Measurements from ENCODE around the gene SYNJ2. TPM values are rescaled to one million over a fixed set of nuclear protein-coding genes. Genes with fewer than 3 reads are reported as not detected.
A peak's percentile ranks its signal among the peaks of the same experiment; 100 is the strongest.
"Not testable (repeated sequence)": the region's sequence is repeated elsewhere in the genome, so short reads cannot be mapped to it uniquely, and the experiment has no call there.

The SYNJ2 gene
- total RNA-seq, 4 donors from 2014 or later = 6.6 to 15.6 (median 9.8) TPM

DNA sequence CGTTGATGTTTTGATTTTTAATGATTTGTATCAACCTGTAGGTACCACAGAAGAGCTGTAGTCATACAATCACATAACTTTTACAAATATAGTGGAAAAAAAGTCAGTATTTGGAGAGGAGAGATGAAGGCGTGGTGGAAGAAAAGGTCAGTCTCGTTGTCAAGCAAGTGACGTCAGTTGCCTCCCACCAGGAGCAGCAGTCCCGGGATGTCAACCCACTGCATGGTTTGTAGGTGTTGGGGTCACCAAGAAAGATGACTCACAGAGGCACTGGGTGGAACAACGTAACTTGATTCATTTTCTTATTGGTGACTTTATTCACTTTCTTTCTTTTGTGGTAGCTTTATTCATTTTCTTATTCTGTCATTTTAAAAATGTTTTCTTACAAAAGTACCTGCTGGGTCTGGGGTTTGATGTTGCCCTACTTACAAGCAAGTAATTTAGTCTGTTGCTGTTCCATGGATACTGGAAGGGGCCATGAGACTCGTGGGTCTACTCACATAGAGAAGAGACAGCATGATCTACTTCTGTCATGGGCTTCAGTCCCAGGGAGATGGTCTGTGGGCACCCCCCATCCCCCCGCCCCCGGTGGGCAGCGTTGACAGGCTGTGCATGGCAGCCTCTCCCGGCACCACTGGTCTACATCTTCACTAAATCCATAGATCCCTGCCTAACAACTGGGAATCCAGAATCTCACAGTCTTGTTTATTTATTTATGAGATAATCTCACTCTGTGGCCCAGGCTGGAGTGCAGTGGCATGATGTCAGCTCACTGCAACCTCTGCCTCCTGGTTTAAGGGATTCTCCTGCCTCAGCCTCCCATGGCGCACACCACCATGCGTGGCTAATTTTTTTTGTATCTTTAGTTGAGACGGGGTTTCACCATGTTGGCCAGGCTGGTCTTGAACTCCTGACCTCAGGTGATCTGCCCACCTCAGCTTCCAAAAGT lies 36.4 kb upstream of the SYNJ2 start:
- peaks cover 0 to 6% (median 0%) of the 10 kb centered on the region in 3 donors for H3K9me3 ChIP-seq
- H3K4me3 ChIP-seq = no peak overlapping the region
- TF ChIP-seq, protein P1, sequence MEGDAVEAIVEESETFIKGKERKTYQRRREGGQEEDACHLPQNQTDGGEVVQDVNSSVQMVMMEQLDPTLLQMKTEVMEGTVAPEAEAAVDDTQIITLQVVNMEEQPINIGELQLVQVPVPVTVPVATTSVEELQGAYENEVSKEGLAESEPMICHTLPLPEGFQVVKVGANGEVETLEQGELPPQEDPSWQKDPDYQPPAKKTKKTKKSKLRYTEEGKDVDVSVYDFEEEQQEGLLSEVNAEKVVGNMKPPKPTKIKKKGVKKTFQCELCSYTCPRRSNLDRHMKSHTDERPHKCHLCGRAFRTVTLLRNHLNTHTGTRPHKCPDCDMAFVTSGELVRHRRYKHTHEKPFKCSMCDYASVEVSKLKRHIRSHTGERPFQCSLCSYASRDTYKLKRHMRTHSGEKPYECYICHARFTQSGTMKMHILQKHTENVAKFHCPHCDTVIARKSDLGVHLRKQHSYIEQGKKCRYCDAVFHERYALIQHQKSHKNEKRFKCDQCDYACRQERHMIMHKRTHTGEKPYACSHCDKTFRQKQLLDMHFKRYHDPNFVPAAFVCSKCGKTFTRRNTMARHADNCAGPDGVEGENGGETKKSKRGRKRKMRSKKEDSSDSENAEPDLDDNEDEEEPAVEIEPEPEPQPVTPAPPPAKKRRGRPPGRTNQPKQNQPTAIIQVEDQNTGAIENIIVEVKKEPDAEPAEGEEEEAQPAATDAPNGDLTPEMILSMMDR (IDR thresholded peaks at IDR 0.05) = no peak
- TF ChIP-seq POLR2A (IDR thresholded peaks at IDR 0.05) = no peak
- no peak overlapping the region for H3K27ac ChIP-seq
- no peaks in the 10 kb centered on the region for H3K4me1 ChIP-seq
- DNase-seq = no peak
- intact Hi-C loops (cut with DNase I) = no loop called here
- WGBS, 2 donors = 78 to 90% methylated on average over 10 to 13 of the region's 14 CpGs
- H3K27me3 ChIP-seq = no peaks in the 10 kb centered on the region
- H3K36me3 ChIP-seq = peaks cover 10 to 61% (median 20%) of the 10 kb centered on the region in 3 donors

DNA sequence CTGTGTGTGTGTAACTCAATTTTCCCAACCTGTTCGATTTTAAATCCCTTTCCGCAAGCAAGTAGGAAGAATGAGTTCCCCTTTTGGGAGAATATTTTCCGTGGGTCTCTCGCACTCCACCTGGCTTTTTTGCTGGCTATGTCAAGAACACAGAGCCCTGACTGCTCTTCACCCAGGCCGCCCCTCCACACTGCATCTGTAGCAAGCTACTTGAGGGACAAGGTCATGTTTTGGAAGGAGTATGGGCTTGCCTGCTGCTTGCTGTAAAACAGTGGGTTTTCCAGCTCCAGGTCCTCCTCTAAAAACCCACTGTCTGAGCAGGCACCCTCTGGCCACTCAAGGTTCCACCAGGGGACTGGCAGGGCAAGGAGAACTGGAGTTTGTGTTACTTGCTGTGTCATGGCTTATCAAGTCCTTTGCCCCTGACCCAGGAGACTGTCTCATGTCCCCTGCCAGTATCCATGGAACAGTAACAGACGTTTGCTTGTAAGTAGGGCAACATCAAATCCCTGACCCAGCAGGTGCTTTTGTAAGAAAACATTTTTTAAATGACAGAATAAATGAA lies 35.5 kb upstream of the SYNJ2 start:
- TF ChIP-seq, protein P1 (IDR thresholded peaks at IDR 0.05) = no peak
- no peak for TF ChIP-seq POLR2A (IDR thresholded peaks at IDR 0.05)
- Histone ChIP-seq H3K27ac (no peak overlapping the region), H3K36me3 (peaks cover 10 to 52% (median 20%) of the 10 kb centered on the region in 3 donors), H3K27me3 (no peaks in the 10 kb centered on the region), H3K9me3 (peaks cover 0 to 6% (median 0%) of the 10 kb centered on the region in 3 donors), H3K4me1 (no peaks in the 10 kb centered on the region), H3K4me3 (no peak overlapping the region)
- DNase-seq = no peak
- intact Hi-C loops (cut with DNase I) = no loop called here
- 92 to 100% methylated on average over 6 of the region's 6 CpGs for WGBS, 2 donors

DNA sequence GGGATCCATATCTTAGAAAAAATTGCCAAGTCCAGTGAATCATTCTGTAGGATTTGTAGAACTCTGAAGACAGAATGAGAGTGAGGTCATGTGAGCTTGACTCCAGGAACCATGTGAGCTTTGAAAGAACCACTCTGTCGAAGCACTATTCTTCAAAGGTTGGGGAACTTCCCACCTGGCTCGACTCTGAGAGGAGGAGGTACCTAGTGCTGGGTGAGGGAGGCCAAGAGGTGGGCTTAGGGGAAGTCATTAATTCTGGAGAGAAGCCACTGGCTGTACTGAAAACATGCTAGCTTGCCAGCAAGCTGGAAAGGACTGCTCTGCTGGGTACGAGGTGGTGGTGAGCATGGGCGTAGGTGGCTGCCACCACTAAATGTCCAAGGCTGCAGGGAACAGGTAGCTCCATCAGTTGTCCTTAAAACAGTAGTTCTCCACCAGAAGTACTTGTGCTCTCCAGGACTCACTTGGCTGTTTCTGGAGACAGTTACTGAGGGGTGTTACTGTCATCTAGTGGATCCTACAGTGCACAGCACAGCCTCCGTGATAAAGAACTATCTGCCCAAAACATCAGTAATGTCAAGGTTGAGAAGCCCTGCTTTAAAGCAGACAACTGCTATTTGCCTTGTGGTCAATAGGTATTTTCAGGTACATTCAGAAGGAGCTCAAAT lies 34.7 kb upstream of the SYNJ2 start:
- DNase-seq = no peak
- WGBS, 2 donors = 32 to 57% methylated on average over 3 to 4 of the region's 5 CpGs
- H3K27me3 ChIP-seq = no peaks in the 10 kb centered on the region
- peaks cover 0 to 6% (median 0%) of the 10 kb centered on the region in 3 donors for H3K9me3 ChIP-seq
- H3K4me1 ChIP-seq = no peaks in the 10 kb centered on the region
- H3K4me3 ChIP-seq = no peak overlapping the region
- no peak for TF ChIP-seq POLR2A (IDR thresholded peaks at IDR 0.05)
- TF ChIP-seq, protein P1 (IDR thresholded peaks at IDR 0.05) = peak in 2 of 6 experiments; percentile 14 to 26
- intact Hi-C loops (cut with DNase I) = no loop called here
- peaks cover 10 to 44% (median 17%) of the 10 kb centered on the region in 3 donors for H3K36me3 ChIP-seq
- no peak overlapping the region for H3K27ac ChIP-seq

DNA sequence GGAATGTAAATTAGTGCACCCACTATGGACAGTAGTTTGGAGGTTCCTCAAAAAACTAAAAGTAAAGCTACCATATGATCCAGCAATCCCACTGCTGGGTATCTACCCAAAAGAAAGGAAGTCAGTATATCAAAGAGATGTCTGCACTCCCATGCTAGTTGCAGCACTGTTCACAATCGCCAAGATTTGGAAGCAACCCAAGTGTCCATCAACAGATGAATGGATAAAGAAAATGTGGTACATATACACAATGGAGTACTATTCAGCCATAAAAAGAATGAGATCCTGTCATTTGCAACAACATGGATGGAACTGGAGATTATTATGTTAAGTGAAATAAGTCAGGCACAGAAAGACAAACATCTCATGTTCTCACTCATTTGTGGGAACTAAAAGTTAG lies 30.8 kb upstream of the SYNJ2 start:
- intact Hi-C loops (cut with DNase I); DNase-seq; H3K27me3 ChIP-seq; H3K27ac ChIP-seq; H3K36me3 ChIP-seq; H3K9me3 ChIP-seq; H3K4me3 ChIP-seq: not testable (repeated sequence)
- WGBS, 2 donors = 60 to 69% methylated on average over 1 of the region's 1 CpG
- H3K4me1 ChIP-seq = peaks cover 0 to 17% (median 6%) of the 10 kb centered on the region in 3 donors

DNA sequence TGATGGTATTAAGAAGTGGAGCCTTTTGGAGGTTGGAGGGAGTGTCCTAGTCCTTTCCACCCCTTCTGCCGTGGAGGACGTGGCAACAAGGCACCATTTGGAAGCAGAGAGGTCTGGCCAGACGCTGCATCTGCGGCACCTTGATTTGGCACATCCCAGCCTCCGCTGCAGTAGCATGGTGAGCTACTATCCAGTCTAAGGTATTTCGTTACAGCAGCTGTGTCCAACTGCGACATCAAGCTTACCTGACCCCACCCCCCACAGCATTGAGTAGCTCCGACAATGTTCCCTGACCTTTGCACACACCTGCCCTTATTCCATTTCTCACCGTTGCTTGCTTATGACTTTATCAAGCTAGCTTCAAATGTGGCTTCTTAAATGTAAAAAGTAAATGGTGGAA lies 29.8 kb upstream of the SYNJ2 start:
- H3K27me3 ChIP-seq = no peaks in the 10 kb centered on the region
- 77 to 79% methylated on average over 7 to 9 of the region's 9 CpGs for WGBS, 2 donors
- intact Hi-C loops (cut with DNase I) = no loop called here
- H3K4me1 ChIP-seq = peaks cover 0 to 17% (median 6%) of the 10 kb centered on the region in 3 donors
- H3K36me3 ChIP-seq = no peaks in the 10 kb centered on the region
- H3K27ac ChIP-seq = no peak overlapping the region
- no peak overlapping the region for H3K4me3 ChIP-seq
- H3K9me3 ChIP-seq = peaks cover 0 to 6% (median 0%) of the 10 kb centered on the region in 3 donors
- TF ChIP-seq POLR2A (IDR thresholded peaks at IDR 0.05) = no peak
- TF ChIP-seq, protein P1 (IDR thresholded peaks at IDR 0.05) = no peak
- DNase-seq = no peak
